Measurements from ENCODE around the gene ACTMAP. TPM values are rescaled to one million over a fixed set of nuclear protein-coding genes. Genes with fewer than 3 reads are reported as not detected.

ACTMAP gene
- total and polyA plus RNA-seq, 9 of the 15 experiments (the other 6 are each of a cell fraction or from before 2014, with no cell fraction given): 1.7 to 16.6 (median 4.9) TPM

- TF ChIP-seq AFF1 (IDR thresholded peaks at IDR 0.05; ENCODE audit: low read depth in 1 of 2, partially characterized antibody in 2 of 2) (peak in 1 of 2 experiments; percentile 39), ZNF23 (CRISPR knock-in tag; IDR thresholded peaks at IDR 0.05) (0 out of 2 replicates have a peak, but pooled peaks have one; percentile 7), FOSL1 (tag; conservative IDR thresholded peaks at IDR 0.05) (no peak), RBM15 (IDR thresholded peaks at IDR 0.05; ENCODE audit: insufficient read depth, low read length) (no peak), NFATC3 (IDR thresholded peaks at IDR 0.05) (no peak), CC2D1A (IDR thresholded peaks at IDR 0.05) (peak; percentile 67), JUNB (CRISPR knock-in tag; conservative IDR thresholded peaks at IDR 0.05) (no peak), HDAC8 (tag; IDR thresholded peaks at IDR 0.05) (no peak), LEF1 (IDR thresholded peaks at IDR 0.05) (0 out of 2 replicates have a peak, but pooled peaks have one; percentile 24), PPARD (CRISPR knock-in tag; IDR thresholded peaks at IDR 0.05) (no peak), RBBP5 (IDR thresholded peaks at IDR 0.05; ENCODE audit: borderline replicate concordance, insufficient read depth, low read length, poor library complexity, severe bottlenecking) (no peak), ILF3 (IDR thresholded peaks at IDR 0.05; ENCODE audit: borderline replicate concordance) (no peak), ZBTB1 (CRISPR knock-in tag; IDR thresholded peaks at IDR 0.05; ENCODE audit: borderline replicate concordance, low read depth) (peak; percentile 92), FOXJ3 (CRISPR knock-in tag; IDR thresholded peaks at IDR 0.05) (no peak), ZNF184 (CRISPR knock-in tag; IDR thresholded peaks at IDR 0.05) (no peak)
- TF ChIP-seq, protein P1, sequence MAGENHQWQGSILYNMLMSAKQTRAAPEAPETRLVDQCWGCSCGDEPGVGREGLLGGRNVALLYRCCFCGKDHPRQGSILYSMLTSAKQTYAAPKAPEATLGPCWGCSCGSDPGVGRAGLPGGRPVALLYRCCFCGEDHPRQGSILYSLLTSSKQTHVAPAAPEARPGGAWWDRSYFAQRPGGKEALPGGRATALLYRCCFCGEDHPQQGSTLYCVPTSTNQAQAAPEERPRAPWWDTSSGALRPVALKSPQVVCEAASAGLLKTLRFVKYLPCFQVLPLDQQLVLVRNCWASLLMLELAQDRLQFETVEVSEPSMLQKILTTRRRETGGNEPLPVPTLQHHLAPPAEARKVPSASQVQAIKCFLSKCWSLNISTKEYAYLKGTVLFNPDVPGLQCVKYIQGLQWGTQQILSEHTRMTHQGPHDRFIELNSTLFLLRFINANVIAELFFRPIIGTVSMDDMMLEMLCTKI (IDR thresholded peaks at IDR 0.05; ENCODE audit: partially characterized antibody): no peak
- TF ChIP-seq, protein P2, sequence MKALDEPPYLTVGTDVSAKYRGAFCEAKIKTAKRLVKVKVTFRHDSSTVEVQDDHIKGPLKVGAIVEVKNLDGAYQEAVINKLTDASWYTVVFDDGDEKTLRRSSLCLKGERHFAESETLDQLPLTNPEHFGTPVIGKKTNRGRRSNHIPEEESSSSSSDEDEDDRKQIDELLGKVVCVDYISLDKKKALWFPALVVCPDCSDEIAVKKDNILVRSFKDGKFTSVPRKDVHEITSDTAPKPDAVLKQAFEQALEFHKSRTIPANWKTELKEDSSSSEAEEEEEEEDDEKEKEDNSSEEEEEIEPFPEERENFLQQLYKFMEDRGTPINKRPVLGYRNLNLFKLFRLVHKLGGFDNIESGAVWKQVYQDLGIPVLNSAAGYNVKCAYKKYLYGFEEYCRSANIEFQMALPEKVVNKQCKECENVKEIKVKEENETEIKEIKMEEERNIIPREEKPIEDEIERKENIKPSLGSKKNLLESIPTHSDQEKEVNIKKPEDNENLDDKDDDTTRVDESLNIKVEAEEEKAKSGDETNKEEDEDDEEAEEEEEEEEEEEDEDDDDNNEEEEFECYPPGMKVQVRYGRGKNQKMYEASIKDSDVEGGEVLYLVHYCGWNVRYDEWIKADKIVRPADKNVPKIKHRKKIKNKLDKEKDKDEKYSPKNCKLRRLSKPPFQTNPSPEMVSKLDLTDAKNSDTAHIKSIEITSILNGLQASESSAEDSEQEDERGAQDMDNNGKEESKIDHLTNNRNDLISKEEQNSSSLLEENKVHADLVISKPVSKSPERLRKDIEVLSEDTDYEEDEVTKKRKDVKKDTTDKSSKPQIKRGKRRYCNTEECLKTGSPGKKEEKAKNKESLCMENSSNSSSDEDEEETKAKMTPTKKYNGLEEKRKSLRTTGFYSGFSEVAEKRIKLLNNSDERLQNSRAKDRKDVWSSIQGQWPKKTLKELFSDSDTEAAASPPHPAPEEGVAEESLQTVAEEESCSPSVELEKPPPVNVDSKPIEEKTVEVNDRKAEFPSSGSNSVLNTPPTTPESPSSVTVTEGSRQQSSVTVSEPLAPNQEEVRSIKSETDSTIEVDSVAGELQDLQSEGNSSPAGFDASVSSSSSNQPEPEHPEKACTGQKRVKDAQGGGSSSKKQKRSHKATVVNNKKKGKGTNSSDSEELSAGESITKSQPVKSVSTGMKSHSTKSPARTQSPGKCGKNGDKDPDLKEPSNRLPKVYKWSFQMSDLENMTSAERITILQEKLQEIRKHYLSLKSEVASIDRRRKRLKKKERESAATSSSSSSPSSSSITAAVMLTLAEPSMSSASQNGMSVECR (CRISPR knock-in tag; IDR thresholded peaks at IDR 0.05): 0 out of 2 replicates have a peak, but pooled peaks have one; percentile 2
Observed at GRCh38 chr19:40776932-40777644, 26.8 kb upstream of the ACTMAP start (continued).

Data from K562 (cell line).